ENCODE results near the gene PAPOLA. TPM values are rescaled to one million over a fixed set of nuclear protein-coding genes. Genes with fewer than 3 reads are reported as not detected.

PAPOLA gene
- total RNA-seq, 2 donors from 2014 or later = 167 to 216 TPM

DNA sequence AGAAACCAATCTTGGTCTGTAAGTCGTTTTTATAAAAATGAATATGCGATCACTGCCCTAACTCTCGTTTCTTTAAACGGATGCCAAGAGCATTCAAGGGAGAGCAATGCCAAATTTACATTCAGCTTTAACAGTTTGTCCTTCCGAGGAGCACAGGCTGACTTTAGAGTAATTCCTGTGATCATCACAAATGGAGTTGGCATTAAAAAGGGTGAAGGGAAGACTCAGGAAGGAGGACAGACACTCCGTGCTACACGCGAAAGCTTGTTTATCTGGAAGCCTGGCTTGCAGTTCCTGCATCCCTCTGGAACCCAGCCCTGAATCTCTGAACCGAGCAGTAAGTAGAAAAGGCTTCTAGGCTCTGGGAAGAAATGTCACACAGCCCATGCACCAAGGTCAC, 78.4 kb downstream of the PAPOLA start:
- Mint-ChIP-seq H3K27me3 (peaks cover 0 to 2% of the 10 kb centered on the region in 2 donors), H3K27ac (no peak overlapping the region), H3K36me3 (no peaks in the 10 kb centered on the region), H3K4me3 (no peak overlapping the region), H3K9me3 (no peaks in the 10 kb centered on the region), H3K4me1 (ENCODE audit: low read depth in 2 of 2) (peaks cover 17 to 26% of the 10 kb centered on the region in 2 donors)
- no peak for ATAC-seq
- no peak for DNase-seq (ENCODE audit: low spot score)

DNA sequence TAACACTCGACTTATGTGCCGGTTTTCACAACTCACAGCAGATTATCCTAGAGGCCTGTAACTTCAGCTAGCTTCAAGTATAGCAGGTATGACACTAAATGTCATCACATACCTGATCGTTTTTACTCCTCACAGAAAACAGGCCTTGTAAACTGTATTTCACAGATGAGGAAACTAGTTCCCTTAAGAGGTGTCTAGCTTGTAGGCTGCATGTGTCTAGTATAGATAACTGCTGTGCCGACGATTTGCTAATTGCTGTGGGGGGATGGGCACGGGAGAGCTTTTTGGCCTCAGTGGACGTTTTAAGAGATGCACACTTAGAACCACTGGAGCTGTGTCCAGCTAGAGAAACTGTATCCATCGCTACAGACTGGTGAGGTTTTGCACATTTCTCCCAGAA, 78.8 kb downstream of the PAPOLA start:
- Mint-ChIP-seq H3K27me3 (peaks cover 0 to 2% of the 10 kb centered on the region in 2 donors), H3K4me3 (no peak overlapping the region), H3K9me3 (no peaks in the 10 kb centered on the region), H3K4me1 (ENCODE audit: low read depth in 2 of 2) (peaks cover 15 to 24% of the 10 kb centered on the region in 2 donors), H3K27ac (no peak overlapping the region), H3K36me3 (no peaks in the 10 kb centered on the region)
- ATAC-seq = no peak
- DNase-seq (ENCODE audit: low spot score) = no peak

DNA sequence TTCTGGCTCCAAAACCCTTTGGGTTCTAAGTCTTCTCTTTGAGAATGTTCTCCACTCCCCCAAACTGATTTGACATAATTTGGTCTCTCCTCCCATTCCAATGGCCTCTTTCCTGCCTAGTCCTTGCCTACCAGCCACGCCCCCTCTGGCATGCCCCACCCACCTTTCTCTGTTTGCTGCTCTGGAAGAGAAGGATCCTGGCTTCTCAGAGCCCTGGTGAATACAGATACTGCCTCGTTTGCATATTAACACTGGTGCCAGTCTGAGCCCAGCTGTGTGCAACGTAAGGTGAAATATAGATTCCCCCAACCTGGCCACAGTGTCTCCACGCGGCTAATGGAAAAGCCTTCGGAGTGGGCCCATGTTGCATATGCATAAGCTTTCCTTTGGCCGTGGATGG, 79.7 kb downstream of the PAPOLA start:
- Mint-ChIP-seq H3K36me3 (no peaks in the 10 kb centered on the region), H3K4me3 (no peak overlapping the region), H3K4me1 (ENCODE audit: low read depth in 2 of 2) (peaks cover 8 to 18% of the 10 kb centered on the region in 2 donors), H3K27ac (no peak overlapping the region), H3K9me3 (no peaks in the 10 kb centered on the region), H3K27me3 (peaks cover 0 to 2% of the 10 kb centered on the region in 2 donors)
- DNase-seq (ENCODE audit: low spot score) = no peak
- no peak for ATAC-seq

DNA sequence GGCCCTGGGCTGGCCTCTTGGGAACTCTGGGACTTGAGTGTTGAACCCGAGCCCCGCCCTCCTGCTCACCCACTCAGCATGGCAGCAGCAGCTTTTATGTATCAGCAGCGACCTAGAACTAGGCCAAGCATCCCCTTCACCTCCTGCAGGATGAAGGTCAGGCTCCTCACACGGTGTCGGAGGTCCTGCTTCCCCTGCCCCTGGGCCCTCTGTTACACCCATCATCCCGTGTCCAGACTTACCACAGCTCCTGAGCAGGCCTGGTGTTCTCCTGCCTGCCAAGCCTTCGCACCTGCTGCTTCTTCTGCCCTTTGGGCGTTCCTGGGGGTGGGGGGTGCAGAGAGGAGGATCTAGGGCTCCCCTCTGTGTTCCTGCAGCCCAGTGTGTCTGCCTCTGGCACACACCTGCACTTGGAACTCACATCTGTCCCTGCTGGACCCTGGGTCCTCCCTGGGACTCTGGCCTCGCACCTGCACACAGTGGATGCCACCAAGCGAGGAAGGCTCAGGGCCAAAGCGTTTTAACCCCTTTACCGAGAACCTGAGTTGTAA, 80.3 kb downstream of the PAPOLA start:
- H3K4me3 Mint-ChIP-seq = no peak overlapping the region
- no peak overlapping the region for H3K27ac Mint-ChIP-seq
- H3K36me3 Mint-ChIP-seq = no peaks in the 10 kb centered on the region
- peaks cover 5 to 12% of the 10 kb centered on the region in 2 donors for H3K4me1 Mint-ChIP-seq (ENCODE audit: low read depth in 2 of 2)
- no peaks in the 10 kb centered on the region for H3K9me3 Mint-ChIP-seq
- ATAC-seq = no peak
- H3K27me3 Mint-ChIP-seq = peaks cover 0 to 2% of the 10 kb centered on the region in 2 donors
- no peak for DNase-seq (ENCODE audit: low spot score)

DNA sequence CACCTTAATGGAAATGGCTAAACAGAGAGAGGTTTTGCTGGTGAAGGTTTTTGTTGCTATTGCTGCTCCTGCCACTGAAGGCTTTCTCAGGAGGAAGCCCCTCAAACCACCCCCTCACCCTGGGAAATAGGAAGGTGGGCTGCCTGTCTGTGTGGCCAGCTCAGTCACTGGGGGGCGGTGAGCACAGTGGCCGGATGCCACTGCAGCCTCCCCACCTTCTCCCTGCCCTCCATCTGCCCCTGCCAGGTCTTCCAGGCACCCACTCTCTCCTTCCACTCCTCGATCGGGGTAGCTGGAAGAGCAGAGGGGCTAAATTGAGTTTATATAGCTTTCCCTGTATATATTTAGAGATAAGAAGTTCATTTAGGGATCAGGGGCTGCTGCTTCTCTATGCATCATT, 80.8 kb downstream of the PAPOLA start:
- Mint-ChIP-seq H3K27me3 (peaks cover 0 to 5% of the 10 kb centered on the region in 2 donors), H3K4me1 (ENCODE audit: low read depth in 2 of 2) (peaks cover 5 to 12% of the 10 kb centered on the region in 2 donors), H3K4me3 (no peak overlapping the region), H3K27ac (no peak overlapping the region), H3K9me3 (no peaks in the 10 kb centered on the region), H3K36me3 (no peaks in the 10 kb centered on the region)
- ATAC-seq (no peak), DNase-seq (ENCODE audit: low spot score) (no peak)

DNA sequence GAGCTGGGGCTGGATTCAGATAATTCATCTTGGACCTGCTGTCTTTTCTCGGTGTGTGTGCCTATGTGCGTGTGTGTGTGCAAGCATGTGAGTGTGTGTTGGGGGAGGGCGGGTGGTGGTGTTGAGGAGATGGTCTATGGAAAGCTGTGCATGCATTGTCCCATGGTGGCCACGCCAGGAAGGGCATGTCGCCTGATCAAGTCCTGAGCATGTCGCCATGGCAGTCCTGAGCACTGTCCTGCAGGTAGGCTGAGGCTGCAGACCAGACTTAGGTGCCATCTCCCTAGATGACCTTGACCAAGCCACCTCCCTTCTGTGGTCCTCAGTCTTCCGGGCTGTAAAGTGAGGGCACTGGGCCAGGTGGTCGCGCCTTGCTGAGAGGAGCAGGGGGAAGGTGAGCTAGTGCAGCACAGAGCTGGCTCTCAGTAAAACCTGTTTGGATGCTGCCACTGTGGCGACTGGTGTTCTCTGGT, 81.4 kb downstream of the PAPOLA start:
- H3K4me1 Mint-ChIP-seq (ENCODE audit: low read depth in 2 of 2) = peaks cover 5 to 12% of the 10 kb centered on the region in 2 donors
- no peaks in the 10 kb centered on the region for H3K9me3 Mint-ChIP-seq
- H3K4me3 Mint-ChIP-seq = no peak overlapping the region
- no peaks in the 10 kb centered on the region for H3K36me3 Mint-ChIP-seq
- DNase-seq (ENCODE audit: low spot score) = no peak
- no peak overlapping the region for H3K27ac Mint-ChIP-seq
- peaks cover 0 to 5% of the 10 kb centered on the region in 2 donors for H3K27me3 Mint-ChIP-seq
- peak in 1 of 2 donors; percentile 29 for ATAC-seq

DNA sequence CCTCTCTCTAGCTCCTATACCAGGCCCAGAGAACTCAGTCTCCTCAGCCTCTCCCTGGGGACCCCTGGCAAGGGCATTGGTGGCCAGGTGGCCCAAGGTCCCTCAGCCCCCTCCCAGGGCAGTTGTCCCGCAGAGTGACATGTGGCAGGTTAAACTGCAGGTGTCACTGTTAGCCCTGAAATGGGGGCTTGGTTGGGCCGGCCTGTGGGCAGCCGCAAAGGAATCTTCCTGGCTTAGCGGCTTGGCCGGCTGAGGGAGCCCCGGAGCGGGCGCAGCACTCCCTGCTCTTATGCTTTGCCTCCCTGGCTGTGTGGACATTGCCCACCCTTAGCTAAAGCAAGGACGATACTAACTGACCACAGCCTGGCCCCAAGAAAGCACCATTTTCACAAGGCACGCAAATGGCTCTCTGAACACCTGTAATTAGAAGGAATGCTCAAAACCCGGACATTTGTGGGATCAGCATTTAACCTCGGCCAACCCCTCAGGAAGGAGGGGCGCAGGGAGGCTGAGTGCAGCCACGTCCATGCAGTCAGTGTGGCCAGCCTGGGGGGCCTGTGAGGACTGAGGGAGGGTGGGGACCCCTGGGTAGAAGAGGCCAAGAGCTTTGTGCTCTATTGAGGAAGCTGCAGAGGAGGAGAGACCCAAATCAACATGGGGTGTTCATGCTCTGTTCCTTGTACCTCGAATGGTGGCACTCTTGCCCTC, 82.2 kb downstream of the PAPOLA start:
- peaks cover 5 to 12% of the 10 kb centered on the region in 2 donors for H3K4me1 Mint-ChIP-seq (ENCODE audit: low read depth in 2 of 2)
- H3K27ac Mint-ChIP-seq = no peak overlapping the region
- peak; percentile 15 to 34 for ATAC-seq
- no peak for DNase-seq (ENCODE audit: low spot score)
- no peak overlapping the region for H3K4me3 Mint-ChIP-seq
- H3K36me3 Mint-ChIP-seq = no peaks in the 10 kb centered on the region
- H3K27me3 Mint-ChIP-seq = peaks cover 0 to 9% of the 10 kb centered on the region in 2 donors
- no peaks in the 10 kb centered on the region for H3K9me3 Mint-ChIP-seq

DNA sequence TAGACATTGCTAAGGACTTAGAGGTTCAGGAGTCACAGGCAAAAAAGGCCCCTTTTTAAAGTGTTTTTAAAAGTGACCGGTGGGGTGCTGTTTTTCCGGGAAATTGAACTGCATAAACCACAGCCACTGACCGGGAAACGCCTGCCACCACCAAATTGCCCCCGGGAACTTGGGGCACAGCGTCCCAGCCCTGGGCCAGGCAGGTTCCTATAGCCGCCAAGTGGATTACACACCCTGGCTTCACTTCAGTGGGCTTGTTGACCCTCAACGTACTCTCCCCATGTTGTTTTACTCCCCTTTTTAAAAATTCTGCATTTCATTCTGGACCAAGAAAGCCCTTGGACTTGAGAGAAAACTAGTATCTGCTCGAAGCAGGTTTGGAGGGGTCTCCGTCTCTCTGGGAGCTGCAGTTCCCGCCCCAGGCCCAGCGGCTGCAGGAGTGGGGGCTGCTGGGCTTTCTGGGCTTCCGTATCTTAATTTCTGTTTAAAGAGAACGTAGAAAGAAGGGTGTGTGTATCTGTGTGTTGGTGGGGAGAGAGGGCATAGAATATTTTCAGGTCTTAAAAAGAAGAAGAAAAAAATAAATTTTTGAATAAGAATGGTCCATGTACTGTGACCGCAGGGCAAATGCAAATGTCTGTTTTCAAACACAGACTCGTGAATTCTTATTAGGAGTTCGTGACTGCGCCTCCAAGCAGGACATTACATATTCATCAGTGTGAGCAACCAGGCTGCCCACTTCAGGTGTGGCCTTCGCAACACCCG, 82.9 kb downstream of the PAPOLA start:
- peaks cover 5 to 13% of the 10 kb centered on the region in 2 donors for H3K27me3 Mint-ChIP-seq
- H3K27ac Mint-ChIP-seq = no peak overlapping the region
- H3K36me3 Mint-ChIP-seq = no peaks in the 10 kb centered on the region
- no peaks in the 10 kb centered on the region for H3K9me3 Mint-ChIP-seq
- peaks cover 5 to 12% of the 10 kb centered on the region in 2 donors for H3K4me1 Mint-ChIP-seq (ENCODE audit: low read depth in 2 of 2)
- ATAC-seq (no peak), DNase-seq (ENCODE audit: low spot score) (no peak)
- no peak overlapping the region for H3K4me3 Mint-ChIP-seq

DNA sequence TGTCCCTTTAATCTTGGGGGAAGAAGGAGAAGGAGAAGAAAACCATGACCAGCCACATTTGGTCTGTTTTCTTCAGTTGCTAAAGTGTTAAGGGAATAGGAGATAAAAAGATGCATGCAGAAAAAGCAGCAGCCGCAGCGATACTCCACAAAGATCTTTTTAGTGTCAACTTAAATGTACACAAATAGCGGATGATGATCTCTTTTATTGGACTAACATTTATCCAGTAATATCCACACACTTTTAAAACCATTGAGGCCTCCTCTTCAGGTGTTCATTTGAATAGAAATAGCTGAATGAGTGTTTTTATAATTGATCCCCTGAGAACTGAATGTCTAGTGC, 83.5 kb downstream of the PAPOLA start:
- no peak for DNase-seq (ENCODE audit: low spot score)
- H3K4me1 Mint-ChIP-seq (ENCODE audit: low read depth in 2 of 2) = peaks cover 2 to 12% of the 10 kb centered on the region in 2 donors
- H3K27me3 Mint-ChIP-seq = peaks cover 8 to 17% of the 10 kb centered on the region in 2 donors
- no peak overlapping the region for H3K4me3 Mint-ChIP-seq
- no peaks in the 10 kb centered on the region for H3K9me3 Mint-ChIP-seq
- H3K36me3 Mint-ChIP-seq = no peaks in the 10 kb centered on the region
- no peak for ATAC-seq
- H3K27ac Mint-ChIP-seq = no peak overlapping the region

DNA sequence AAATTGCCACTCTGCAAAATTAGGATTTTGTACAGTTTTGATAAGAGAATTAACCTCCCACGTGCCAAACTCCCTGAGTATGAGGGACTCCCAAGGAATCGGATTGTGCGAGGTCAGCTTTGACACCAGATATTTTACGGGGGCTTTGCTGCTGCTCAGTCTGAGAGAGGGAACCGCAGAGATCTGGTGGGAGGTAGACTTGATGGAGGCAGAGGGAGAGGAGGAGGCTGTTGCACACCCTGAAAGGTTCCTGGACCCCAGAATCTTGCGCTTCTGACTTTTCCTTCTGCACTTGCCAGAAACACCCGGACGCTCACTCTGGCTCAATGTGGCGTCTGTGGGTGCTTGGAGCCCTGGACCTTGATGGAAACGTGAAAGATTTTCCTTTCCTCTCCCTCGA, 83.9 kb downstream of the PAPOLA start:
- H3K27me3 Mint-ChIP-seq = peaks cover 8 to 17% of the 10 kb centered on the region in 2 donors
- ATAC-seq = no peak
- peaks cover 0 to 11% of the 10 kb centered on the region in 2 donors for H3K4me1 Mint-ChIP-seq (ENCODE audit: low read depth in 2 of 2)
- no peak for DNase-seq (ENCODE audit: low spot score)
- H3K36me3 Mint-ChIP-seq = no peaks in the 10 kb centered on the region
- no peaks in the 10 kb centered on the region for H3K9me3 Mint-ChIP-seq
- H3K27ac Mint-ChIP-seq = no peak overlapping the region
- H3K4me3 Mint-ChIP-seq = no peak overlapping the region

DNA sequence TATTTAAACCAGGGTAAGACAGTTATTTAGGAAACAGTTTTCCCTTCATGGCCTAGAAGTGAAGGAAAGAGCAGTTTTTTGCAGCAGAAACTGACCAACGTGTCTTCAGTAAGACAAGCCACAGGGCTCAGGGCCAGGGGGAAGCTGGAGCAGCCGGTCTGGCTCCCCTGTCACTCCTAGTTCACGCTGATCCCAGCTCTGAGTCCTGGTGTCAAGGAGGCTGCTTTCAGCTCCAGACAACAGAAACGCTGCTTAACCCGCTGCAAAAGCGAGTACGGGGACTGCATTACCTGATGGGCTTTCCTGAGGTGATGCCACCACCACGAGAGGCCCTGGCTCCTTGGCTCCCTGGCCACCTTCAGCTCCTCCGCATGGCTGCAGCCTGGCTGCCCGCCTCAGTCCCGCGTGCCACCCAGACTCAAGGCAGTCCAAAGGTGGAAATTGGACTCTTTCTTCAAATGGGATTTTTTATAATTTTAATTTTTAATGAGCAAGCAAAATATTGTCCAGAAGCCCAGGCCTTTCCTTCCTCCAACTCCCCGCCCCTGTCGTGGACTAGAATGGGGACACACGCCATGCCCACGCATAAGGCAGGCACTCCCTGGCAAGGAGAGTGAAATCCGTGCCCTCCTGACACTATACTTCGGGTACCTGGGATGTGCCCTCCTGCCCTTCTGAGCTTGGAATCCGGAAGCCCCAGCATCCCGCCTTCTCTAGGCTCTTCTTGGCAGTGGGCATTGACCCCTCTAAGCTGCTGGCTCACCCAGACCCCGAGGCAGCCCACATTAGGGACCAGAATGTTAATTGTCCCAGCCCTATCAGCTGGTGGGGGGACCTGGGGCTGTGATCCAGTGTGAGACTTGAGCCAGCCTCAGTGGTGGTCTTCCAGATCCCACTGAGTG, 85.0 kb downstream of the PAPOLA start:
- no peak overlapping the region for H3K4me3 Mint-ChIP-seq
- peaks cover 8 to 20% of the 10 kb centered on the region in 2 donors for H3K27me3 Mint-ChIP-seq
- peaks cover 0 to 7% of the 10 kb centered on the region in 2 donors for H3K4me1 Mint-ChIP-seq (ENCODE audit: low read depth in 2 of 2)
- no peaks in the 10 kb centered on the region for H3K36me3 Mint-ChIP-seq
- DNase-seq (ENCODE audit: low spot score) (no peak), ATAC-seq (no peak)
- no peak overlapping the region for H3K27ac Mint-ChIP-seq
- no peaks in the 10 kb centered on the region for H3K9me3 Mint-ChIP-seq

DNA sequence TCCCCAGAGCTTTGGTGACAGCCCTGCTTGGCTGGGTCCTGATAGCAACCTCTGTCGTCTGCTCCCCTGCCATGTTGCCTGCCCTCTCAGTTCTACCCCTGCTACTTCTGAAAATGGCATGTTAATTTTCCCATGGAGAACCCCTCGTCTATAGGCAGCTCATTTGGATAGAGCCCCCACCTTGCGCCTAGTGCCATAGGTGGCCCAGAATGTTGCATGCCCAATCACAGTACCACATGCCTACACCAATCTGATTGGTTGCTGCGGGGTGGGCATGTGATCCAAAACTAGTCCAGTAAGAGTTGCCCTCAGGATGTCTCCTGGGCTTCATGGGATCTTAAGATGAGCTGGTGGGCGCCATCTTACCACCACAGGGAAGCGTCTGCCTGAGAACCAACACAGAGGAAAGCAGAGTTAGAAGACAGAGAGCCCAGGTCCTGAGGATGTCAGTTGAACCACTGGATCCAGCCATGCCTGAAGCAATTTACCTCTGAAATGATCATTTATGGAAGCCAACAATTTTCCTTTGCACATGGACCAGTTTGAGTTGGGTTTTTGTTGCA, 85.7 kb downstream of the PAPOLA start:
- ATAC-seq (no peak), DNase-seq (ENCODE audit: low spot score) (no peak)
- no peak overlapping the region for H3K27ac Mint-ChIP-seq
- H3K36me3 Mint-ChIP-seq = no peaks in the 10 kb centered on the region
- no peaks in the 10 kb centered on the region for H3K9me3 Mint-ChIP-seq
- H3K27me3 Mint-ChIP-seq = peaks cover 8 to 23% of the 10 kb centered on the region in 2 donors
- peaks cover 3 to 10% of the 10 kb centered on the region in 2 donors for H3K4me1 Mint-ChIP-seq (ENCODE audit: low read depth in 2 of 2)
- H3K4me3 Mint-ChIP-seq = no peak overlapping the region
